ENCODE measurements around the gene BBC3.
"Not testable (repeated sequence)": the region's sequence is repeated elsewhere in the genome, so short reads cannot be mapped to it uniquely, and the experiment has no call there.

The BBC3 gene

GRCh38 chr19:47230921-47231214, at the start of gene BBC3:
Gene BBC3, minus strand, starts transcription at chr19:47231199. Its CDS starts 2,768 bp downstream, at chr19:47228431.
- no peak for DNase-seq (ENCODE audit: low read depth, low spot score)

GRCh38 chr19:47280183-47280797, 49.3 kb upstream of the BBC3 start:
- no peak for DNase-seq (ENCODE audit: low read depth, low spot score)

DNA sequence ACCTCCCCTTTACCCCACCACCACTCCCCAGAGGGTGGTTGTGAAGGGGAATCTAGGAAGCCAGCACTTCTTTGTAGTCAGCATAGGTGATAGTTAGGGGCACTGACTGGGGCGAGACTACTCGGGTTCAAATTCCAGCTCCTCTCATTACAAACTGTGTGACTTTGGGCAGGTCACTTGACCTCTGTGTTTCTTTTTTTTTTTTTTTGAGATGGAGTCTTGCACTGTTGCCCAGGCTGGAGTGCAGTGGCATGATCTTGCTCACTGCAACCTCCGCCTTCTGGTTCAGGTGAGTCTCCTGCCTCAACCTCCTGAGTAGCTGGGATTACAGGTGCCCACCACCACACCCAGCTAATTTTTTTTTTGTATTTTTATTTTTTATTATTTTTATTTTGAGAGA, 45.5 kb upstream of the BBC3 start:
- DNase-seq (ENCODE audit: low read depth, low spot score): not testable (repeated sequence)

DNA sequence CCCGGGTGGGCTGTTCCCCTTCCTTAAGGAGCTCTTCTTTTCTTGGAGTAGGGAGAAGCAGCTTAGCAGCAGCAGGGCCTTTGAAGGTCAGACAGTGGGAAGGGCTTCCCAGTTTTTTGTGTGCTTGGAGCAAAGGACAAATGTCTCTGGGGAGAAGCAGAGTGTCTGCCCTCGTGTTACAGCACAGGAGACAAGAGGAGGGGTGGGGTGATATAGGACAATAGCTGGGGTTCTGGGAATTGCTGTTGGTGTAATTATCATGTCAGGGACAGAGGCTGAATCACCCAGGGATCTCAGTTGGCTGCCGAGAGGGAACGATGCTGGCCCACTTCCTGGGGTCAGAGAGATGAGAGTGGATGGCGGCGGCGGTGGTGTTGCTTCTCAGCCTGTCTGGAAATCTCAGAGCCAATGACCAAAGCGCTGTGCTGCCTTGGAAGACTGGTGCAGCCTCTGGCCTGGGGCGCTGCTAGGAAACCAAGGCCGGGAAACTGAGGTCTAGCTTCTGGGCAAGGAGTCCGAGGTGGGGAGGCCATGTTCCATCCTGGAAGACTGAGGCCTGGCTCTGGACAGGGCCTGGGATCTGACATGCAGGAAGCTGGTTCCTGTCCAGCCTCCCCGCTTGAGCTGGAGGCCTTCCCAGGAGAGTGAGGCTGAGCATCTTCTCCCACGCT, 44.9 kb upstream of the BBC3 start:
- DNase-seq (ENCODE audit: low read depth, low spot score): no peak

GRCh38 chr19:47274891-47275761, 44.1 kb upstream of the BBC3 start:
- no peak for DNase-seq (ENCODE audit: low read depth, low spot score)

DNA sequence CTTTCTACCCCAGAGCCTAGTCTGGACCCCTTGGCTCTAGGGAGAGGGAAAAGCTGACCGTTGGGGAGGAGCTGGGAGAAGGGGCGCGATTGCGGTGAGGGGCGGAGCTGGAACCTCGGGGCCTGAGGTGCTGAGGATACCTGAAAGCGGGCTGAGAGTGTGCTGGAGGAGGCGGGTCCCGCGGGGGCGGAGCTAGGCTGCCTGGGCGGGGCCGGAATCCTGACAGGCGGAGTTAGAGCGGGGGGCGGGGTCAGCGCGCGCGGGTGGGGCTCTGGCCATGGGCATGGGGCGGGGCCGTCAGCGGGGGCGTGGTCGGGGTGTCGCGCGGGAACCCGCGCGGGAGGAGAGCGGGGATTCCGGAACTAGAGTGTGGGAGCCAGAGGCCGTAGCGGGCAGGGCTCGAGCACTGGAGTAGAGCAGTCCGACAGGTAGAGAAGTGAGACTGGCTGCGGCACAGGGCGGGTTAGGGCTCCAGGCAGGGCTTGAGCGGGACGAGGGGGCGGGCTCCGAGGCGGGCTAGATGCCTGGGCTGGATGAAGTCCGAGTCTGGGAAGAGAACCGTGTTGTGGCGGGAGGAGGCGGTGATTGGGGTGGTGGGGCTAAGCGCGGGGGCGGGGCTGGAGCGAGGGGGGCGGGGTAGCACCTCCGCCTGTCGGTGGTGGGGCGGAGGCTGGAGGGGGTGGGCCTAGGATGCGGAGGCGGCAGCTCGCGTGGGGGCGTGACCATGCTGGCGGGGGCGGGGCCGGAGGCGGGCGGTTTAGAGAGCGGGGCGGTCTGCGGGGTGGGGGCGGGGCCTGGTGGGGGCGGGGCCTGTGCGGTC, 43.3 kb upstream of the BBC3 start, which contains the start of gene INAFM1:
TSS of gene INAFM1 (plus strand) at position 815 of the 820 bp plus-strand sequence. CDS start 35 bp downstream, outside the sequence.
- DNase-seq (ENCODE audit: low read depth, low spot score): peak; percentile 80

DNA sequence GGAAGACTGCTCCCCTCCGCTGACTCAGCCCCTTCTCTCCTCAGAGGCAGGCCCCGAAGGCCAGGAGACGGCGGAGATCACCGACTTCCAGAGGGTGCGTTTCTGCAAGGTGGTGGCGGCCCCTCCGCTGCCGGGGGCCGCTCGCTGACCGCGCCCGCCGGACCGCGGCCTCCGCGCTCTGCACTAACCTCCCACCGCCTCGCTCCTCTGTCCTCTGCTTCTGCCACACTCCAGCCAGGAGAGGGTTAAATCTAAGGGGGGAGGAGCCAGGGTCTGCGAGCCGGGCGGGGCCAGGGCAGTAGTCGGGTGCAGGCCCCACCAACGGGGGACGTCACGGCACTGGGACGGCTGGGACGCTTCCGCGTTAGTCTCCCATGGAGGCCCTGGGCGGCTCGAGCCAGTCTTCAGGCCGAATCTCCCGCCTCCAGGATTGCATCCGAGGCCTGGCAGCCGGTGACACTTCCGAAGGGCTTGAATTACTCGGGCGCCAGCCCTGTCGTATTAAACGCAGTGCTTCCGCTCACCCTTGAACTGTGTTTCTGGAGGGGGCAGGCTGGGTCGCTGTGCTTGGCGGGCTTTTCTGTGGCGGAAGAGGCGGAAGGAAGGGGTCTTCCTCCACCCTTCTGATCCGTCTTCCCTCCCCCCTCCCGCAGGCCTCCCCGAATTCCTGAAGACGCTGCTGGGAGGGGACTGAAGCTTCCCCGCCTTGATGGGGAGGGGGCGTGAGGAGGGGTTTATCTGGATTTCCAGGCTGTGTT, 42.5 kb upstream of the BBC3 start:
- peak; percentile 67 for DNase-seq (ENCODE audit: low read depth, low spot score)

DNA sequence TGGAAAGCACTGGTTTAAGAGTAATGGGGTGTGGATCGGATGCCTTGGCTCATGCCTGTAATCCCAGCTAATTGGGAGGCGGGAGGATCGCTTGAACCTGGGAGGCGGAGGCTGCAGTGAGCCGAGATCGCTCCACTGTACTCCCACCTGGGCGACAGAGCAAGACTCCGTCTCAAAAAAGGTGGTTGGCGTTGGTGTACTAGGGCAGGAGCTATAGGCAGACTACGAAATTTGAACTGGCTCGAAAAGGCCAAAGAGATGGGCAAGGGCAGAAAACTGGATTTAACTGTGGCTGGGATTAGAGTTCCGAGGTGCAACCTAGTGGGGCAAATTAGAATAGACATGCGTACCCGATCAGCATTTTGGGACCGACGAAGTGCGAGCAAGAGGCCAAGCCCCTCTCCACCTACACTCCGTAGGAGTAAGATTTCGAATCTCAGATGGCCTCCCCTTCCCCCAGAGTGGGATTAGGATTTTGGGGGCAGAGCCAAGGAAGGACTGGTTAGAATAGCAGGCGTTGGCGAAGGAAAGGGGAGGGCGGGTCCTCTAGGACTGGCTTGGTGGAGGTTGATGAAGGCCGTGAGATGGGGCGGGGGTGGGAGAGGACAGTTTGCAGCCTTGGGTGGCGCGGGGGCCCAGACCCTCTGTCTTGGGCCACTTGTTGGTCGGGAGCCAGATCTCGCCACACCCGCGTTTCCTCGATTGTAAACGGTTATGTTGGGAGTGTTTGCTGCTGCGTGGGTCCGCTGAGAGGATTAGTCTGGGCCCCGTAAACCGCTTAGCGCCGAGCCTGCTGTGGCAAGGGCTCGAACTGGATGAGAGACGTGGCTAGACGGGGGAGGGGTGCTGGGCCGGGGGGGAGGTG, 41.7 kb upstream of the BBC3 start:
- no peak for DNase-seq (ENCODE audit: low read depth, low spot score)

GRCh38 chr19:47271949-47272348, 41.0 kb upstream of the BBC3 start:
- no peak for DNase-seq (ENCODE audit: low read depth, low spot score)

DNA sequence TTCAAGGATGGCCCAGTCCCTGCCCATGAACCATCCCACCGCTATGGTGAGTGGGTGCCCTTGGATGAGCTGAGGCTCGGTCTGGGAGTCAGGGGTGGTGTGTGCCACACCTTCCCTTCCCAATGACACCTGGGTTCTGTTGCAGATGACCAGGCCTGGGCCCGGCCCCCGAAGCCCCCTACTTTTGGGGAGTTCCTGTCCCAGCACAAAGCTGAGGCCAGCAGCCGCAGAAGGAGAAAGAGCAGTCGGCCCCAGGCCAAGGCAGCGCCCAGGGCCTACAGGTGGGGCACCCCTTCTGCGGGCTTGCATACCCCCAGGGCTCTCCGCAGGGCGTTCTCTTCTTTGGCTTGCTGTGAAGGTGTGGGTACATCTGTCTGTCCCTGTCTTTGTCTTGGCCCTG, 39.4 kb upstream of the BBC3 start:
- DNase-seq (ENCODE audit: low read depth, low spot score): no peak

GRCh38 chr19:47269596-47269995, 38.6 kb upstream of the BBC3 start:
- no peak for DNase-seq (ENCODE audit: low read depth, low spot score)

DNA sequence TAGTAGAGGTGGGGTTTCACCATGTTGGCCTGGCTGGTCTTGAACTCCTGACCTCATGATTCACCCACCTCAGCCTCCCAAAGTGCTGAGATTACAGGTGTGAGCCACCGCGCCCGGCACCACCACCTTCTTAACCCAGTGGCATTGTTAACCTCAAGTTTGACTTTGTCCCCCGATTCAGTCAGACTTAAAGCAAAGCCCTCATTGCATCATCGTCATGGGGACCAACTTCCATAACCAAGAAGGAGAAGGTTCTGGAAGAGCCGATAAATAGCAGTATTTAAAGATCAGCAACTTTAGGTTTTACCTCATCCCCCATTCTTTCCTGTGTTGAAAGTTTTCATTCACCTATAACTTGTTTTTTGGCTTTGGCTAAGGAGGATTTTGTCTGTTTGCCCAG, 37.0 kb upstream of the BBC3 start:
- DNase-seq (ENCODE audit: low read depth, low spot score): no peak

DNA sequence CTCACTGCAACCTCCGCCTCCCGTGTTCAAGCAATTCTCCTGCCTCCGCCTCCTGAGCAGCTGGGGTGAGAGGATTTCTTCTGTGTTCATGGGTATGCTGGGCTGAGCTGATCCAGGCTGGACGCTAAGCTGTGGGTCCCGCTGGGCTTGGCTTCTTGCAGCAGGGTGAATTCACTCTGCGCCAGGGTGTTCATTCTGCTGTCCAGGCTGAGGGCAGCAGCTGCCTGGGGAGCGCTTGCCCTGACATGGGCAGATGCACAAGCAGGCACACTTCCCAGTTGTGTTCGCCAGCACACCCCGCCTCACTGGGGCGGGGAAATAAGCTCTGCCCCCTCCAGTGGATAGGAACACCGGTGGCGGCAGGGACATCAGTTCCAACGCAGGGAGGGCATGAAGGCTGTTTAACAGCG, 36.4 kb upstream of the BBC3 start:
- DNase-seq (ENCODE audit: low read depth, low spot score): no peak

DNA sequence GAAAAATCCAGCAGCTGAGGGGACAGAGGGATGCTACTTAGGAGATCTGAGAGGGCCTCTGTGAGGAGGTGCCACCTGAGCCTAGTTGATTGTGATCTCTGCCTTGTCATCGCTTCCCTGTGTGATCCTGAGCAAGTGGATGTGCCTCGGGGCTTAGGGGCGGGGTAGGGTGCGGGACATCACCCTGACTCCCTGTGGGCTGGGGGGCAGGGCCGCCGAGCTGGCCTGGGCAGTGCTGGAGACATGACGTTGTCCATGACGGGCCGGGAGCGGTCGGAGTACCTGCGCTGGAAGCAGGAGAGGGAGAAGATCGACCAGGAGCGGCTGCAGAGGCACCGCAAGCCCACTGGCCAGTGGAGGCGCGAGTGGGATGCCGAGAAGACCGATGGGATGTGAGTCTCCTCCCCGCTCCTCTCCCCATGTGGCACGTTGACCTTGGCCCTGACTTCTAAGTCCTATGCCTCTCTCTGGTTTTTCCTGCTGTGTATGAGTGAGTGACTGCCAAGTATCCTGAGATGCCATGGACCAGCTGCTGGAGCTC, 35.5 kb upstream of the BBC3 start:
- DNase-seq (ENCODE audit: low read depth, low spot score): peak; percentile 33

- no peak for DNase-seq (ENCODE audit: low read depth, low spot score)
Observed at GRCh38 chr19:47264629-47265028, 33.6 kb upstream of the BBC3 start.

DNA sequence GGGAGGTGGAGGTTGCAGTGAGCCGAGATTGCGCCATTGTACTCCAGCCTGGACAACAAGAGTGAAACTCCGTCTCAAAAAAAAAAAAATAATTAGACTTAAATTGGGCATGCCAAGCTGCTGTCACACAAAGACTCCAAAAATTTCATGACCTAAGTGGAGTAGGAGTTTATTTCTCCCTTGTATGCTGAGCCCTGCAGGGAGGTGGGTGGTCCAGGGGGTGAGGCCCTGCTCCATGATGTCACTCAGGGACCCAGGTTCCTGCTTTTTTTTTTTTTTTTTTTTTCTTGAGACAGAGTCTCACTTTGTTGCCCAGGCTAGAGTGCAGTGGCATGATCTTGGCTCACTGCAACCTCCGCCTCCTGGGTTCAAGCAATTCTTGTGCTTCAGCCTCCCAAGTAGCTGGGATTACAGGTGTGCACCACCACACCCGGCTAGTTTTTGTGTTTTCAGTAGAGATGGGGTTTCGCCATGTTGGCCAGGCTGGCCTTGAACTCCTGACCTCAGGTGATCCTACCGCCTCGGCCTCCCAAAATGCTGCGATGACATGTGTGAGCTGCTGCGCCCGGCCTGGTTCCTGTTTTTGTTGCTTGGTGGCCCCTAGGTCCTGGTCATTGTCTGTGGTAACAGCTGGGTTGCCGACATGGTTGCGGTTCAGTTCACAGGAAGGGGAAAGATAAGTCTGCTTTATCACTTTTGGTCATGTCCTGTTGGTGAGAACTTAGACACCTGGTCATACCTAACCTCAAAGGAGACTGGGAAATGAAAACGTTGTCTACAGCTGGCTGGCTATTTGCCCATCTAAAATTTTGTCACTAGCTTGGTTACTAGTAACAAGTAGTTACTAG, 31.2 kb upstream of the BBC3 start:
- not testable (repeated sequence) for DNase-seq (ENCODE audit: low read depth, low spot score)

DNA sequence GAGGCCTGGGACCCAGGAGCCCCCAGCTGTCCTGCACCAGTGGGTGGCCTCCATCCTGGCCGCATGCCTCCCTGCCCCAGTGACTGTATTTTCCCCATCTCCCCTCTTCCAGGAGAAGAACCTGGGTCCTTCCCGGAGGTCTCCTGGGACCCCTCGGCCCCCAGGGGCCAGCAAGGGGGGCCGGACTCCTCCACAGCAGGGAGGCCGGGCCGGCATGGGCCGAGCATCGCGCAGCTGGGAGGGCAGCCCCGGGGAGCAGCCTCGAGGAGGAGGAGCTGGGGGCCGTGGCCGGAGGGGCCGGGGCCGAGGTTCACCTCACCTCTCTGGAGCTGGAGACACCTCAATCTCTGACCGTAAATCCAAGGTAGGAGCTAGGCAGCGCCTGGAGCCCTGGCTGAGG, 29.5 kb upstream of the BBC3 start:
- no peak for DNase-seq (ENCODE audit: low read depth, low spot score)

GRCh38 chr19:47258895-47259555, 28.0 kb upstream of the BBC3 start:
- DNase-seq (ENCODE audit: low read depth, low spot score): no peak

All from smooth muscle cell of the brain vasculature (primary cell).